Measurements from ENCODE around the gene NACC2. TPM values are rescaled to one million over a fixed set of nuclear protein-coding genes. Genes with fewer than 3 reads are reported as not detected.

The NACC2 gene
- total RNA-seq, 4 donors from 2014 or later, result 93.8 to 192 (median 142) TPM

GRCh38 chr9:135957431-135957830, 137.7 kb downstream of the NACC2 start:
- Histone ChIP-seq H3K4me3 (no peak overlapping the region), H3K36me3 (peaks cover 14 to 32% (median 25%) of the 10 kb centered on the region in 4 donors), H3K4me1 (peaks cover 27 to 52% (median 38%) of the 10 kb centered on the region in 4 donors), H3K27me3 (no peaks in the 10 kb centered on the region), H3K27ac (replicated peaks in 1 of 4) (no peak overlapping the region), H3K9me3 (no peaks in the 10 kb centered on the region)
- TF ChIP-seq EP300 (IDR thresholded peaks at IDR 0.05), result no peak
- no peak for TF ChIP-seq POLR2AphosphoS5 (IDR thresholded peaks at IDR 0.05)
- no peak for TF ChIP-seq POLR2A (IDR thresholded peaks at IDR 0.05; ENCODE audit: low read depth)
- TF ChIP-seq, protein P1, sequence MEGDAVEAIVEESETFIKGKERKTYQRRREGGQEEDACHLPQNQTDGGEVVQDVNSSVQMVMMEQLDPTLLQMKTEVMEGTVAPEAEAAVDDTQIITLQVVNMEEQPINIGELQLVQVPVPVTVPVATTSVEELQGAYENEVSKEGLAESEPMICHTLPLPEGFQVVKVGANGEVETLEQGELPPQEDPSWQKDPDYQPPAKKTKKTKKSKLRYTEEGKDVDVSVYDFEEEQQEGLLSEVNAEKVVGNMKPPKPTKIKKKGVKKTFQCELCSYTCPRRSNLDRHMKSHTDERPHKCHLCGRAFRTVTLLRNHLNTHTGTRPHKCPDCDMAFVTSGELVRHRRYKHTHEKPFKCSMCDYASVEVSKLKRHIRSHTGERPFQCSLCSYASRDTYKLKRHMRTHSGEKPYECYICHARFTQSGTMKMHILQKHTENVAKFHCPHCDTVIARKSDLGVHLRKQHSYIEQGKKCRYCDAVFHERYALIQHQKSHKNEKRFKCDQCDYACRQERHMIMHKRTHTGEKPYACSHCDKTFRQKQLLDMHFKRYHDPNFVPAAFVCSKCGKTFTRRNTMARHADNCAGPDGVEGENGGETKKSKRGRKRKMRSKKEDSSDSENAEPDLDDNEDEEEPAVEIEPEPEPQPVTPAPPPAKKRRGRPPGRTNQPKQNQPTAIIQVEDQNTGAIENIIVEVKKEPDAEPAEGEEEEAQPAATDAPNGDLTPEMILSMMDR (IDR thresholded peaks at IDR 0.05), result no peak
- intact Hi-C loops (cut with DNase I), result loop anchor here (10.0 kb wide), 1 partner anchor 93 kb away; no protein-coding TSS in a partner anchor
- no peak for DNase-seq (ENCODE audit: extremely low spot score)
- WGBS, result 87% methylated on average over 8 of the region's 9 CpGs

DNA sequence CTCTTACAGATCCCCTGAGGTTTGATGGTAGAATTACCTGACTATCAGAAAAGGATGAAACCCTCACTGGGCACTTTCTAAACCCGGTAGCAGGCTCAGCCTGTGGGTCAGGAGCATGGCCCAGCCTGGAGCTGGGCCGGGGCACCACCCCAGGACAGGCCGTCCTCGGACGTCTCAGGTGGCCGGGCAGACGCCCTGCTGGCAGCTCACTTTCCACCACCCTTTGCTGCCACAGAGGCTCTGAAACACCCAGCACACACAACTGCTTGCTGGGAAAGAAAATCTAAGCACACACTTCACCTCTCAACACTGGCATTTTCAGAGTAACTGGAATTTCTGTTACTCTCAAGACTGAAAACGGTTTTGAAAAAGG, 138.3 kb downstream of the NACC2 start:
- 87% methylated on average over 7 of the region's 8 CpGs for WGBS
- intact Hi-C loops (cut with DNase I), result loop anchor here (10.0 kb wide), 1 partner anchor 92 kb away; no protein-coding TSS in a partner anchor
- Histone ChIP-seq H3K36me3 (peaks cover 21 to 38% (median 31%) of the 10 kb centered on the region in 4 donors), H3K27ac (replicated peaks in 1 of 4) (no peak overlapping the region), H3K4me1 (peaks cover 26 to 51% (median 37%) of the 10 kb centered on the region in 4 donors), H3K27me3 (no peaks in the 10 kb centered on the region), H3K9me3 (no peaks in the 10 kb centered on the region), H3K4me3 (no peak overlapping the region)
- DNase-seq (ENCODE audit: extremely low spot score), result no peak
- no peak for TF ChIP-seq POLR2AphosphoS5 (IDR thresholded peaks at IDR 0.05)
- TF ChIP-seq POLR2A (IDR thresholded peaks at IDR 0.05; ENCODE audit: low read depth), result no peak
- TF ChIP-seq, protein P1 (IDR thresholded peaks at IDR 0.05), result no peak
- TF ChIP-seq EP300 (IDR thresholded peaks at IDR 0.05), result no peak

Other genes with a start within 250 kb of the NACC2 start
- gene CAMSAP1, start 187.7 kb downstream of the NACC2 start, total RNA-seq, result 10 to 100 TPM; 21.0 to 52.7 (median 30.5) TPM
- gene UBAC1, start 133.9 kb downstream of the NACC2 start, total RNA-seq, result 10 to 100 TPM; 61.6 to 77.2 (median 67.3) TPM
- gene TMEM250, start 23.6 kb upstream of the NACC2 start, total RNA-seq, result 10 to 100 TPM; 33.6 to 77.6 (median 59.4) TPM
- not detected for gene LHX3, start 109.8 kb upstream of the NACC2 start, total RNA-seq
- 1 to 10 TPM; 5.4 to 7.6 (median 6.3) TPM for gene QSOX2, start 150.5 kb upstream of the NACC2 start, total RNA-seq
- not detected for gene CCDC187, start 208.8 kb upstream of the NACC2 start, total RNA-seq
- gene GPSM1, start 232.2 kb upstream of the NACC2 start, total RNA-seq, result 10 to 100 TPM in 3 of 4 donors, 1 to 10 TPM in 1; 8.3 to 18.5 (median 16.3) TPM

Data from esophagus muscularis mucosa (tissue), 4 donors.